CD14-positive monocyte (primary cell): ENCODE results near the gene ENGASE. TPM values are rescaled to one million over a fixed set of nuclear protein-coding genes. Genes with fewer than 3 reads are reported as not detected.

ENCODE experiments used
- DNase-seq, 3 donors: peaks; one replicate each; pipeline ENCODE4 v3.0.0-alpha.2; 2011 to 2022
- H2AFZ ChIP-seq: 2 replicates; pipeline ENCODE4 v1.6.0; 2012; ENCODE audit warnings: mild to moderate bottlenecking, low read depth, low read length, inconsistent platforms; ENCODE audit not compliant: insufficient read depth, poor library complexity, severe bottlenecking
- H3K27ac ChIP-seq, 2 donors: 1 replicate in 1 of 2; 2 replicates in 1 of 2; pipeline ENCODE4 v1.5.1; 2012 to 2013; ENCODE audit warnings: low read length in 2 of 2, control low read depth in 1 of 2, inconsistent platforms in 1 of 2, low read depth in 1 of 2, mild to moderate bottlenecking in 1 of 2
- H3K27me3 ChIP-seq, 2 donors: one replicate each; pipeline versions ENCODE4 v1.6.0 to v1.6.1; 2011 to 2013; ENCODE audit warnings: low read length in 2 of 2; ENCODE audit not compliant: control insufficient read depth in 2 of 2, insufficient read depth in 2 of 2
- H3K36me3 ChIP-seq, 2 donors: replicated peaks in 1 of 2; 1 replicate in 1 of 2; 2 replicates in 1 of 2; pipeline versions ENCODE4 v1.5.1 to v1.6.1; 2012 to 2013; ENCODE audit warnings: low read length in 2 of 2, control low read depth in 1 of 2, inconsistent platforms in 1 of 2, mild to moderate bottlenecking in 1 of 2; ENCODE audit not compliant: insufficient read depth in 2 of 2, control insufficient read depth in 1 of 2
- H3K4me1 ChIP-seq, 2 donors: 1 replicate in 1 of 2; 2 replicates in 1 of 2; pipeline versions ENCODE4 v1.5.1 to v1.6.1; 2012 to 2013; ENCODE audit warnings: low read length in 2 of 2, control low read depth in 1 of 2, inconsistent platforms in 1 of 2, mild to moderate bottlenecking in 1 of 2, moderate library complexity in 1 of 2; ENCODE audit not compliant: insufficient read depth in 2 of 2, control insufficient read depth in 1 of 2
- H3K4me2 ChIP-seq: replicated peaks from 2 replicates; pipeline ENCODE3; 2012; ENCODE audit warnings: low read length, moderate library complexity, mild to moderate bottlenecking; ENCODE audit not compliant: poor library complexity, severe bottlenecking; ENCODE audit errors: extremely low read depth
- H3K4me3 ChIP-seq, 3 experiments: fragments of 200-600 bp in 1 of 3; sonication (generic) in 1 of 3; replicated peaks in 1 of 3; 1 replicate in 2 of 3; 2 replicates in 1 of 3; pipeline ENCODE4 v1.5.1; 2011 to 2013; ENCODE audit warnings: low read length in 3 of 3, mild to moderate bottlenecking in 3 of 3, control low read depth in 2 of 3, low read depth in 2 of 3, inconsistent platforms in 1 of 3, moderate library complexity in 1 of 3
- H3K79me2 ChIP-seq: 2 replicates; pipeline ENCODE4 v1.6.0; 2012; ENCODE audit warnings: mild to moderate bottlenecking, control low read depth, inconsistent platforms, low read length, moderate library complexity; ENCODE audit not compliant: insufficient read depth
- H3K9ac ChIP-seq: 2 replicates; pipeline ENCODE4 v1.6.0; 2017; ENCODE audit warnings: low read length, mild to moderate bottlenecking; ENCODE audit not compliant: insufficient read depth, poor library complexity, severe bottlenecking
- H3K9me3 ChIP-seq, 2 donors: replicated peaks in 1 of 2; 1 replicate in 1 of 2; 2 replicates in 1 of 2; pipeline versions ENCODE4 v1.5.1 to v1.6.1; 2012 to 2013; ENCODE audit warnings: low read length in 2 of 2, control low read depth in 1 of 2; ENCODE audit not compliant: control insufficient read depth in 1 of 2, insufficient read depth in 1 of 2
- H4K20me1 ChIP-seq: 2 replicates; pipeline ENCODE4 v1.6.0; 2012; ENCODE audit warnings: mild to moderate bottlenecking, low read length, control low read depth, moderate library complexity; ENCODE audit not compliant: insufficient read depth
- H3K27ac Mint-ChIP-seq, 7 donors: one replicate each; pipeline ENCODE4 v1.8.0; 2020; ENCODE audit warnings: mild to moderate bottlenecking in 7 of 7, mixed read lengths in 7 of 7, moderate library complexity in 6 of 7, inconsistent platforms in 2 of 7
- H3K27me3 Mint-ChIP-seq, 3 donors: one replicate each; pipeline ENCODE4 v1.8.0; 2021 to 2022; ENCODE audit warnings: low read depth in 3 of 3, mild to moderate bottlenecking in 3 of 3, mixed read lengths in 3 of 3, moderate library complexity in 3 of 3, inconsistent platforms in 1 of 3
- H3K36me3 Mint-ChIP-seq, 2 donors: one replicate each; pipeline ENCODE4 v1.8.0; 2020; ENCODE audit warnings: mixed read lengths in 2 of 2, inconsistent platforms in 1 of 2, mild to moderate bottlenecking in 1 of 2
- H3K4me1 Mint-ChIP-seq: one replicate; pipeline ENCODE4 v1.8.0; 2020; ENCODE audit warnings: mild to moderate bottlenecking, mixed read lengths
- H3K4me3 Mint-ChIP-seq, 2 donors: one replicate each; pipeline ENCODE4 v1.8.0; 2020; ENCODE audit warnings: mild to moderate bottlenecking in 2 of 2, mixed read lengths in 2 of 2, moderate library complexity in 1 of 2
- H3K9me3 Mint-ChIP-seq, 7 donors: one replicate each; pipeline ENCODE4 v1.8.0; 2020 to 2022; ENCODE audit warnings: mixed read lengths in 7 of 7, mild to moderate bottlenecking in 6 of 7, moderate library complexity in 6 of 7, inconsistent platforms in 2 of 7
- WGBS: methylation state at CpG from one replicate; pipeline ENCODE4 v1.1.5; 2013; ENCODE audit warnings: missing lambda C conversion rate; ENCODE audit not compliant: insufficient coverage; 5-methylcytosine and 5-hydroxymethylcytosine counted together
- intact Hi-C, 2 donors: fragments of 100-400 bp; cut with micrococcal nuclease; formaldehyde crosslinking; loops; one replicate each; pipeline versions ENCODE4 v1.15.0 to v1.15.1; 2023
- polyA plus RNA-seq, 3 donors: library from polyadenylated mRNA; depleted of rRNA in 1 of 3; unstranded in 2 of 3; stranded (reverse) in 1 of 3; fragments of 300-500 nt in 2 of 3; fragments of >200 nt in 1 of 3; fragmentation: Illumina TruSeq in 2 of 3; gene quantifications; 1 replicate in 2 of 3; 2 replicates in 1 of 3; pipeline ENCODE4 v1.2.3, GENCODE V29; 2012 to 2021
- TF ChIP-seq, protein P1 (sequence below): fragments of 200-600 bp; IDR thresholded peaks from one replicate; pipeline ENCODE4 v1.8.0; 2022; ENCODE audit warnings: antibody characterized with exemption, mild to moderate bottlenecking

Gene ENGASE
- polyA plus RNA-seq, 3 donors = 2.6 to 150 (median 3.0) TPM

DNA sequence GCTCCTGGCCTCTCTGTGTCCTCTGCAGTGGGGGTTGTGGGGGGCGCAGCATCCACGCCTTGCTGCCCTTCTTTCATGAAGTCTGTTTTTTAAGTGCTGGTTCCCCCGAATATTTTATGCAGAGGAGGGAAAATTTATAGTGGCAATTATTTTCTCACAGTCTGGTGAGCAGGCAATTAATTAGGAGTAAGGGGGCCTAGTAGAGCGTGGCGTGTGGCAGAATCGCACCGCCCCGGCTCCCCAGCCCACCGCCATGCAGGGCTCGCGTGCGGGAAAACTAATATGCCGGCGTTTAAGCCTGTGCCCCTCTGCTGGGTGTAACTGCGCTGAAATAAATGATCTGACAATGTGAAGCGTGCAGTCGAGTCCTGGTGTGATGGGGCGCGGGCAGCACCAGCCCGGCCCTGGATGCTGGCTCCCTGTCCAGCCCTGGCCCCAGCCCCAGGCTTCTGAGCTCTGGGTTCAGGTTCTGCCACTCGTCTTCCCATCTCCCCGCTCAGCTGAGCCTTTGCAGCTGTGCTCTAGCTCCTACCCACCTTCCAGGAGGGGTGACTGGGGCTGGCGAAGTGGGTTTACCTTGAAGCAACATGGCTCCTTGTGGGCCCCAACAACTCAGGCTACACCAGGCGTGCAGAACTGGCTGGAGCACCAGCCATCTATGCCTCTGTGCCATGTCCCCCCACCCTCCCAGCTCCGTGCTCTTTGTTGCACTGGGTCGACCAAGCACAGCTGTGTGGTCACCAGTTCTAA is 13.8 kb downstream of the ENGASE start:
- WGBS = 98% methylated on average over 26 of the region's 26 CpGs
- Mint-ChIP-seq H3K36me3 (peaks cover 26 to 47% of the 10 kb centered on the region in 2 donors), H3K27me3 (peaks cover 4 to 10% (median 6%) of the 10 kb centered on the region in 3 donors), H3K4me3 (no peak overlapping the region), H3K9me3 (no peaks in the 10 kb centered on the region), H3K27ac (no peak overlapping the region), H3K4me1 (no peaks in the 10 kb centered on the region)
- no peak overlapping the region for H3K9ac ChIP-seq
- H2AFZ ChIP-seq = no peak overlapping the region
- no peak for DNase-seq
- H3K79me2 ChIP-seq = no peaks in the 10 kb centered on the region
- peaks cover 23% of the 10 kb centered on the region for H4K20me1 ChIP-seq
- no peaks in the 10 kb centered on the region for H3K9me3 ChIP-seq
- H3K27ac ChIP-seq = no peak overlapping the region
- TF ChIP-seq, protein P1, sequence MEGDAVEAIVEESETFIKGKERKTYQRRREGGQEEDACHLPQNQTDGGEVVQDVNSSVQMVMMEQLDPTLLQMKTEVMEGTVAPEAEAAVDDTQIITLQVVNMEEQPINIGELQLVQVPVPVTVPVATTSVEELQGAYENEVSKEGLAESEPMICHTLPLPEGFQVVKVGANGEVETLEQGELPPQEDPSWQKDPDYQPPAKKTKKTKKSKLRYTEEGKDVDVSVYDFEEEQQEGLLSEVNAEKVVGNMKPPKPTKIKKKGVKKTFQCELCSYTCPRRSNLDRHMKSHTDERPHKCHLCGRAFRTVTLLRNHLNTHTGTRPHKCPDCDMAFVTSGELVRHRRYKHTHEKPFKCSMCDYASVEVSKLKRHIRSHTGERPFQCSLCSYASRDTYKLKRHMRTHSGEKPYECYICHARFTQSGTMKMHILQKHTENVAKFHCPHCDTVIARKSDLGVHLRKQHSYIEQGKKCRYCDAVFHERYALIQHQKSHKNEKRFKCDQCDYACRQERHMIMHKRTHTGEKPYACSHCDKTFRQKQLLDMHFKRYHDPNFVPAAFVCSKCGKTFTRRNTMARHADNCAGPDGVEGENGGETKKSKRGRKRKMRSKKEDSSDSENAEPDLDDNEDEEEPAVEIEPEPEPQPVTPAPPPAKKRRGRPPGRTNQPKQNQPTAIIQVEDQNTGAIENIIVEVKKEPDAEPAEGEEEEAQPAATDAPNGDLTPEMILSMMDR = no peak
- H3K4me3 ChIP-seq = no peak overlapping the region
- no peaks in the 10 kb centered on the region for H3K4me1 ChIP-seq
- H3K36me3 ChIP-seq = peaks cover 26 to 41% of the 10 kb centered on the region in 2 donors
- no peaks in the 10 kb centered on the region for H3K27me3 ChIP-seq
- intact Hi-C loops = no loop called here
- no peak overlapping the region for H3K4me2 ChIP-seq

DNA sequence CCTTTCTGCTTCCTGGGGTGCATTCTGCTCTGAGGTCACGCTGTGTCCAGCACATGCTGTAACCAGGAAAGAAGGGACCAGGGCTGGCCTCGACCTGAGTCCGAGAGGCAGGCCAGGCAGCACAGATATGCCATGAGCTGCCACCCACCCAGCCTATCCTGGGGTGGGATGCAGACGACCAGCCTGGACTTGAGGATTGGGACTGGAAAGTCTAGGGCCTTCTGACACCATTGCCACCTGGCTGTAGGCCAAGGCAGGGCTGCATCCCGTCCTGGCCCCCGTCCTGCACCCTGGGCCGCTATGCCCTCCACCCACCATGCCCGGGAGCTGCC is 14.3 kb downstream of the ENGASE start:
- H3K4me3 Mint-ChIP-seq = no peak overlapping the region
- H3K36me3 Mint-ChIP-seq = peaks cover 21 to 41% of the 10 kb centered on the region in 2 donors
- Histone ChIP-seq H3K4me3 (no peak overlapping the region), H3K36me3 (peaks cover 23 to 36% of the 10 kb centered on the region in 2 donors), H3K9me3 (no peaks in the 10 kb centered on the region), H3K79me2 (no peaks in the 10 kb centered on the region), H2AFZ (no peak overlapping the region), H3K9ac (no peak overlapping the region), H3K4me2 (no peak overlapping the region), H3K4me1 (no peaks in the 10 kb centered on the region), H3K27me3 (no peaks in the 10 kb centered on the region), H4K20me1 (peaks cover 20% of the 10 kb centered on the region), H3K27ac (no peak overlapping the region)
- WGBS = 88% methylated on average over 5 of the region's 8 CpGs
- peak overlapping the region in 1 of 7 donors; percentile 63 for H3K27ac Mint-ChIP-seq
- DNase-seq = no peak
- TF ChIP-seq, protein P1 = no peak
- intact Hi-C loops = no loop called here
- H3K27me3 Mint-ChIP-seq = peaks cover 4 to 16% (median 9%) of the 10 kb centered on the region in 3 donors
- H3K9me3 Mint-ChIP-seq = no peaks in the 10 kb centered on the region
- H3K4me1 Mint-ChIP-seq = no peaks in the 10 kb centered on the region
